ENCODE data around the gene VAV2.

GRCh38 chr9:133791735-133792649 is 200.1 kb downstream of the VAV2 start:
- TF ChIP-seq EZH2 (IDR thresholded peaks at IDR 0.05; ENCODE audit: low read length, unreplicated experiment) (no peak), CTCF (conservative IDR thresholded peaks at IDR 0.05; ENCODE audit: low read depth, low read length) (no peak), EZH2phosphoT487 (IDR thresholded peaks at IDR 0.05; ENCODE audit: borderline replicate concordance, low read length) (no peak)
